ENCODE results near the gene FOXK2.

- TF ChIP-seq CTCF (conservative IDR thresholded peaks at IDR 0.05; ENCODE audit: low read length): no peak
- no peak for TF ChIP-seq EZH2phosphoT487 (IDR thresholded peaks at IDR 0.05; ENCODE audit: borderline replicate concordance, low read depth, low read length)
Measured at GRCh38 chr17:82503094-82503727, 16.3 kb upstream of the FOXK2 start.
